HL-60 (cell line): ENCODE data around the gene ART5.

ENCODE experiments used
- DNase-seq, 2 experiments: peaks; one replicate each; pipeline ENCODE4 v3.0.0-alpha.2; 2010 to 2020; ENCODE audit warnings: low read depth in 1 of 2, low spot score in 1 of 2
- H3K27ac ChIP-seq: fragments of 250-450 bp; sonication (Bioruptor Pico); replicated peaks from 2 replicates; pipeline ENCODE4 v1.5.1; 2020; ENCODE audit warnings: mild to moderate bottlenecking, moderate library complexity
- H3K27me3 ChIP-seq: fragments of 250-450 bp; sonication (Bioruptor Pico); 2 replicates; pipeline ENCODE4 v1.5.1; 2021; ENCODE audit warnings: mild to moderate bottlenecking, moderate library complexity; ENCODE audit not compliant: insufficient read depth, poor library complexity, severe bottlenecking
- H3K4me3 ChIP-seq: replicated peaks from 2 replicates; pipeline ENCODE4 v1.5.1; 2011; ENCODE audit warnings: mild to moderate bottlenecking, control low read depth, low read length; ENCODE audit not compliant: insufficient read depth
- GABPA ChIP-seq: IDR thresholded peaks from 2 replicates; pipeline ENCODE4 v1.6.1; 2012; ENCODE audit warnings: low read depth
- POLR2AphosphoS5 ChIP-seq: IDR thresholded peaks from 2 replicates; pipeline ENCODE4 v1.6.1; 2012; ENCODE audit warnings: low read depth
- SPI1 ChIP-seq: IDR thresholded peaks from 2 replicates; pipeline ENCODE4 v1.6.1; 2012; ENCODE audit warnings: low read depth, mild to moderate bottlenecking, borderline replicate concordance
- TF ChIP-seq, protein P1 (sequence below): IDR thresholded peaks from 2 replicates; pipeline ENCODE4 v1.6.1; 2012; ENCODE audit warnings: low read depth; ENCODE audit not compliant: insufficient replicate concordance
- TF ChIP-seq, protein P2 (sequence below): IDR thresholded peaks from one replicate; pipeline ENCODE4 v1.5.1; 2011; ENCODE audit warnings: low read length, control low read depth, inconsistent platforms; ENCODE audit not compliant: insufficient read depth

Gene ART5

DNA sequence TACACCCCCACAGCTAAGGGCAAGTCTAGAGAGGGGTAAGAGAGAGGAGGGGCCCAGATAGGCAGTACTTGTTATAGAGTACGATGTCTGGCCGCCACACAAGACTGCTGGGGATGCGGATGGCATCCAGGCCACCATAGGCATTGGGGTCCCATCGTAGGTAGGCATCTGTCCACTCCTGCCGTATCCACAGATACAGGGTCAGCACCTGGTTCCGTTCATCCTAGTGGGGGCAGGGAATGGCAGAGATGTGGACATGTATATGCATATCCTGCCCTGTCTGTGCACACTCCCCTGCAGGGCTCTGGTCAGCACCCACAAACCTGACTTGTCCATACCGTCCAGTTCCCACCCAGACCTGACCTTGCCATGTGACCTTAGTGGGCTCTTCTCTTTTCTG, 27.3 kb upstream of the ART5 start:
- H3K27ac ChIP-seq = no peak overlapping the region
- no peak overlapping the region for H3K4me3 ChIP-seq
- H3K27me3 ChIP-seq = no peaks in the 10 kb centered on the region
- TF ChIP-seq, protein P1, sequence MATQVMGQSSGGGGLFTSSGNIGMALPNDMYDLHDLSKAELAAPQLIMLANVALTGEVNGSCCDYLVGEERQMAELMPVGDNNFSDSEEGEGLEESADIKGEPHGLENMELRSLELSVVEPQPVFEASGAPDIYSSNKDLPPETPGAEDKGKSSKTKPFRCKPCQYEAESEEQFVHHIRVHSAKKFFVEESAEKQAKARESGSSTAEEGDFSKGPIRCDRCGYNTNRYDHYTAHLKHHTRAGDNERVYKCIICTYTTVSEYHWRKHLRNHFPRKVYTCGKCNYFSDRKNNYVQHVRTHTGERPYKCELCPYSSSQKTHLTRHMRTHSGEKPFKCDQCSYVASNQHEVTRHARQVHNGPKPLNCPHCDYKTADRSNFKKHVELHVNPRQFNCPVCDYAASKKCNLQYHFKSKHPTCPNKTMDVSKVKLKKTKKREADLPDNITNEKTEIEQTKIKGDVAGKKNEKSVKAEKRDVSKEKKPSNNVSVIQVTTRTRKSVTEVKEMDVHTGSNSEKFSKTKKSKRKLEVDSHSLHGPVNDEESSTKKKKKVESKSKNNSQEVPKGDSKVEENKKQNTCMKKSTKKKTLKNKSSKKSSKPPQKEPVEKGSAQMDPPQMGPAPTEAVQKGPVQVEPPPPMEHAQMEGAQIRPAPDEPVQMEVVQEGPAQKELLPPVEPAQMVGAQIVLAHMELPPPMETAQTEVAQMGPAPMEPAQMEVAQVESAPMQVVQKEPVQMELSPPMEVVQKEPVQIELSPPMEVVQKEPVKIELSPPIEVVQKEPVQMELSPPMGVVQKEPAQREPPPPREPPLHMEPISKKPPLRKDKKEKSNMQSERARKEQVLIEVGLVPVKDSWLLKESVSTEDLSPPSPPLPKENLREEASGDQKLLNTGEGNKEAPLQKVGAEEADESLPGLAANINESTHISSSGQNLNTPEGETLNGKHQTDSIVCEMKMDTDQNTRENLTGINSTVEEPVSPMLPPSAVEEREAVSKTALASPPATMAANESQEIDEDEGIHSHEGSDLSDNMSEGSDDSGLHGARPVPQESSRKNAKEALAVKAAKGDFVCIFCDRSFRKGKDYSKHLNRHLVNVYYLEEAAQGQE = no peak
- TF ChIP-seq POLR2AphosphoS5 (no peak), GABPA (no peak), SPI1 (no peak)
- TF ChIP-seq, protein P2, sequence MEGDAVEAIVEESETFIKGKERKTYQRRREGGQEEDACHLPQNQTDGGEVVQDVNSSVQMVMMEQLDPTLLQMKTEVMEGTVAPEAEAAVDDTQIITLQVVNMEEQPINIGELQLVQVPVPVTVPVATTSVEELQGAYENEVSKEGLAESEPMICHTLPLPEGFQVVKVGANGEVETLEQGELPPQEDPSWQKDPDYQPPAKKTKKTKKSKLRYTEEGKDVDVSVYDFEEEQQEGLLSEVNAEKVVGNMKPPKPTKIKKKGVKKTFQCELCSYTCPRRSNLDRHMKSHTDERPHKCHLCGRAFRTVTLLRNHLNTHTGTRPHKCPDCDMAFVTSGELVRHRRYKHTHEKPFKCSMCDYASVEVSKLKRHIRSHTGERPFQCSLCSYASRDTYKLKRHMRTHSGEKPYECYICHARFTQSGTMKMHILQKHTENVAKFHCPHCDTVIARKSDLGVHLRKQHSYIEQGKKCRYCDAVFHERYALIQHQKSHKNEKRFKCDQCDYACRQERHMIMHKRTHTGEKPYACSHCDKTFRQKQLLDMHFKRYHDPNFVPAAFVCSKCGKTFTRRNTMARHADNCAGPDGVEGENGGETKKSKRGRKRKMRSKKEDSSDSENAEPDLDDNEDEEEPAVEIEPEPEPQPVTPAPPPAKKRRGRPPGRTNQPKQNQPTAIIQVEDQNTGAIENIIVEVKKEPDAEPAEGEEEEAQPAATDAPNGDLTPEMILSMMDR = no peak
- DNase-seq = no peak

- H3K27ac ChIP-seq = no peak overlapping the region
- DNase-seq = no peak
- no peak overlapping the region for H3K4me3 ChIP-seq
- H3K27me3 ChIP-seq = no peaks in the 10 kb centered on the region
- TF ChIP-seq POLR2AphosphoS5 (no peak), GABPA (no peak), SPI1 (no peak)
- TF ChIP-seq, protein P1 = no peak
- TF ChIP-seq, protein P2 = no peak
Observed at GRCh38 chr11:3667149-3668035, 25.6 kb upstream of the ART5 start.

DNA sequence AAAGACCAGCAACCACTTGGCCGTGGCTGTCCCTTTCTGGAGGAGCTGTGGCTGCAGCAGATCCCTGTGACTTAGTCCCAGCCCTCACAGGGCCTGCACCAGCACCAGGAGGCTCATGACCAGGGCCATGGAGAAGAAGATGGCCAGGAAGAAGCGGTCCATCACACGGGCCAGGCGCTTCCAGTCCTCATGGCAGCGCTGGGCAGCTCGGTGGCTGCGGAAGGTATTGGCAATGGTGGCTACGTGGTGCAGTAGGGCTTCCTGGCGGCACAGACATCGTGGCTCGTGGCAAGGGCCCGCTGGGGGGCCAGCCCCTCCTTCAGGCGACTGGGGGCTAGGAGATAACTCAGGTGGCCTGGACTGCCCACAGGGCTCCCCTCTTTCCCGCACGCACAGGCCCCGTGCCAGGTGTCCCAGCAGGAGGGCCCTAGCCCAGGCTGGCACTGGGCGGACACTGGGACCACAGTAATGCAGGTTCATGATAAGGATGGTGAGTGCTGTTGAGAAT, 24.3 kb upstream of the ART5 start:
- DNase-seq = no peak
- TF ChIP-seq, protein P2 = no peak
- TF ChIP-seq POLR2AphosphoS5 = no peak
- no peak for TF ChIP-seq SPI1
- TF ChIP-seq, protein P1 = no peak
- TF ChIP-seq GABPA = no peak
- Histone ChIP-seq H3K4me3 (no peak overlapping the region), H3K27me3 (no peaks in the 10 kb centered on the region), H3K27ac (no peak overlapping the region)
